GM23338 (cell line): Measurements from ENCODE around the gene BEST1. TPM values are rescaled to one million over a fixed set of nuclear protein-coding genes. Genes with fewer than 3 reads are reported as not detected.

Experiments used
- ATAC-seq: fragments of 200-7000 bp; cut with Tn5 transposase; 3 replicates; pipeline ENCODE4 v1.9.1; 2020
- DNase-seq: peaks from one replicate; pipeline ENCODE4 v3.0.0-alpha.2; 2015; ENCODE audit warnings: low spot score
- H2AFZ ChIP-seq: fragments of 200-600 bp; sonication (generic); 2 replicates; pipeline ENCODE4 v1.8.0; 2016; ENCODE audit warnings: antibody characterized with exemption, mild to moderate bottlenecking, moderate library complexity
- H3F3A ChIP-seq: fragments of 200-600 bp; sonication (generic); replicated peaks from 2 replicates; pipeline ENCODE4 v1.8.0; 2017; ENCODE audit warnings: antibody characterized with exemption, mixed run types, low read depth
- H3K27ac ChIP-seq: fragments of 200-600 bp; sonication (generic); 2 replicates; pipeline ENCODE4 v1.6.1; 2016; ENCODE audit warnings: low read depth
- H3K27me3 ChIP-seq: fragments of 200-600 bp; sonication (generic); 2 replicates; pipeline ENCODE4 v1.8.0; 2016; ENCODE audit warnings: mild to moderate bottlenecking, mixed run types, moderate library complexity; ENCODE audit not compliant: insufficient read depth
- H3K36me3 ChIP-seq: fragments of 200-600 bp; sonication (generic); 2 replicates; pipeline ENCODE4 v1.8.0; 2016; ENCODE audit warnings: mild to moderate bottlenecking; ENCODE audit not compliant: insufficient read depth
- H3K4me1 ChIP-seq: fragments of 200-600 bp; sonication (generic); 2 replicates; pipeline ENCODE4 v1.8.0; 2016; ENCODE audit warnings: mild to moderate bottlenecking, moderate library complexity; ENCODE audit not compliant: insufficient read depth
- H3K4me2 ChIP-seq: fragments of 200-600 bp; sonication (generic); 2 replicates; pipeline ENCODE4 v1.7.1; 2017; ENCODE audit warnings: mixed run types
- H3K4me3 ChIP-seq: fragments of 200-600 bp; sonication (generic); 2 replicates; pipeline ENCODE4 v1.6.1; 2016; ENCODE audit warnings: mixed run types
- H3K79me2 ChIP-seq: fragments of 200-600 bp; sonication (generic); replicated peaks from 2 replicates; pipeline ENCODE4 v1.8.0; 2017; ENCODE audit warnings: mild to moderate bottlenecking; ENCODE audit not compliant: insufficient read depth
- H3K9me2 ChIP-seq: fragments of 200-600 bp; sonication (generic); 2 replicates; pipeline ENCODE4 v1.8.0; 2017; ENCODE audit not compliant: insufficient read depth
- H4K20me1 ChIP-seq: fragments of 200-600 bp; sonication (generic); replicated peaks from 2 replicates; pipeline ENCODE4 v1.8.0; 2017; ENCODE audit warnings: mild to moderate bottlenecking; ENCODE audit not compliant: insufficient read depth
- H3K27ac Mint-ChIP-seq: 2 replicates; pipeline ENCODE4 v1.8.0; 2020; ENCODE audit warnings: inconsistent platforms, mild to moderate bottlenecking, moderate library complexity, mixed read lengths
- H3K27me3 Mint-ChIP-seq: 3 replicates; pipeline ENCODE4 v1.8.0; 2022; ENCODE audit warnings: low read depth, mild to moderate bottlenecking, moderate library complexity, mixed read lengths, inconsistent platforms; ENCODE audit not compliant: insufficient read depth, poor library complexity
- H3K36me3 Mint-ChIP-seq: 3 replicates; pipeline ENCODE4 v1.8.0; 2021; ENCODE audit warnings: low read depth, mild to moderate bottlenecking, inconsistent platforms, moderate library complexity, mixed read lengths
- H3K4me1 Mint-ChIP-seq: 3 replicates; pipeline ENCODE4 v1.8.0; 2020; ENCODE audit warnings: mild to moderate bottlenecking, inconsistent platforms, mixed read lengths
- H3K4me3 Mint-ChIP-seq: 3 replicates; pipeline ENCODE4 v1.8.0; 2021; ENCODE audit warnings: moderate library complexity, mild to moderate bottlenecking, inconsistent platforms, mixed read lengths
- H3K9me3 Mint-ChIP-seq: 3 replicates; pipeline ENCODE4 v1.8.0; 2020; ENCODE audit warnings: moderate library complexity, mild to moderate bottlenecking, inconsistent platforms, mixed read lengths
- CREB1 ChIP-seq: fragments of 250-450 bp; sonication (Bioruptor Pico); IDR thresholded peaks from 2 replicates; pipeline ENCODE4 v1.5.0; 2020; ENCODE audit warnings: low read depth, mild to moderate bottlenecking, moderate library complexity
- CTCF ChIP-seq, 2 experiments: fragments of 200-600 bp in 1 of 2; sonication (generic) in 1 of 2; conservative IDR thresholded peaks; 2 replicates each; pipeline versions ENCODE4 v1.5.1 to v1.6.1; 2016 to 2017; ENCODE audit warnings: antibody characterized with exemption in 2 of 2, low read depth in 2 of 2, mild to moderate bottlenecking in 2 of 2, moderate library complexity in 1 of 2
- ETS1 ChIP-seq: IDR thresholded peaks from 2 replicates; pipeline ENCODE4 v1.6.1; 2016; ENCODE audit warnings: antibody characterized with exemption
- EZH2 ChIP-seq: fragments of 200-600 bp; sonication (generic); IDR thresholded peaks from one replicate; pipeline ENCODE4 v1.8.0; 2017; ENCODE audit warnings: antibody characterized with exemption, mild to moderate bottlenecking, low read depth; ENCODE audit not compliant: unreplicated experiment
- EZH2phosphoT487 ChIP-seq: fragments of 200-600 bp; sonication (generic); IDR thresholded peaks from one replicate; pipeline ENCODE4 v1.8.1; 2018; ENCODE audit warnings: antibody characterized with exemption; ENCODE audit not compliant: unreplicated experiment
- JUNB ChIP-seq: IDR thresholded peaks from one replicate; pipeline ENCODE4 v1.6.1; 2016; ENCODE audit warnings: antibody characterized with exemption; ENCODE audit not compliant: unreplicated experiment
- NANOG ChIP-seq: IDR thresholded peaks from 2 replicates; pipeline ENCODE4 v1.6.1; 2016; ENCODE audit warnings: antibody characterized with exemption, borderline replicate concordance
- POLR2AphosphoS5 ChIP-seq: IDR thresholded peaks from 2 replicates; pipeline ENCODE4 v1.6.1; 2016; ENCODE audit warnings: antibody characterized with exemption, low read depth
- REST ChIP-seq: IDR thresholded peaks from one replicate; pipeline ENCODE4 v1.6.1; 2018; ENCODE audit warnings: antibody characterized with exemption; ENCODE audit not compliant: unreplicated experiment
- STAT1 ChIP-seq: IDR thresholded peaks from one replicate; pipeline ENCODE4 v1.6.1; 2016; ENCODE audit warnings: antibody characterized with exemption; ENCODE audit not compliant: unreplicated experiment
- ZNF114 ChIP-seq: fragments of 250-450 bp; sonication (Bioruptor Pico); IDR thresholded peaks from 2 replicates; pipeline ENCODE4 v1.5.0; 2020; ENCODE audit warnings: mild to moderate bottlenecking, moderate library complexity
- ZNF331 ChIP-seq: fragments of 250-450 bp; sonication (Bioruptor Pico); IDR thresholded peaks from 2 replicates; pipeline ENCODE4 v1.5.0; 2020; ENCODE audit warnings: low read depth, mild to moderate bottlenecking, moderate library complexity
- ZNF462 ChIP-seq: fragments of 250-450 bp; sonication (Bioruptor Pico); IDR thresholded peaks from 2 replicates; pipeline ENCODE4 v1.5.0; 2020; ENCODE audit warnings: mild to moderate bottlenecking, moderate library complexity
- polyA plus RNA-seq: library from polyadenylated mRNA; unstranded; fragments of >200 nt; fragmentation: Nextera tagmentation; extraction: Ambion mirVana; gene quantifications from 2 replicates; pipeline ENCODE4 v1.2.1, GENCODE V29; 2016
- total RNA-seq: library from RNA; depleted of rRNA; stranded (reverse); fragments of >200 nt; shearing (Covaris generic); gene quantifications from 2 replicates; pipeline ENCODE4 v1.2.3, GENCODE V29; 2014

BEST1 gene
- total and polyA plus RNA-seq, 2 experiments from 2014 or later = 0.35 to 0.44 TPM

- H3K4me1 Mint-ChIP-seq = peaks cover 8% of the 10 kb centered on the region; the same call in 2 of the 3 replicates
- H3F3A ChIP-seq = no peaks in the 10 kb centered on the region
- no peaks in the 10 kb centered on the region for H3K9me2 ChIP-seq
- H3K4me2 ChIP-seq = no peak overlapping the region
- H4K20me1 ChIP-seq = no peaks in the 10 kb centered on the region
- H3K36me3 Mint-ChIP-seq = peaks cover 20% of the 10 kb centered on the region; the same call in 2 of the 3 replicates
- H3K79me2 ChIP-seq = no peaks in the 10 kb centered on the region
- peaks cover 36% of the 10 kb centered on the region for H3K9me3 Mint-ChIP-seq
- H3K27ac Mint-ChIP-seq = no peak overlapping the region
- no peaks in the 10 kb centered on the region for H3K4me1 ChIP-seq
- no peak overlapping the region for H3K4me3 ChIP-seq
- 0 out of 2 replicates have a peak, but pooled peaks cover 3% of the 10 kb centered on the region for H3K36me3 ChIP-seq
- no peak overlapping the region for H2AFZ ChIP-seq
- H3K4me3 Mint-ChIP-seq = no peak overlapping the region
- H3K27me3 ChIP-seq = peaks cover 2% of the 10 kb centered on the region; the same call in 1 of the 2 replicates
- no peak overlapping the region for H3K27ac ChIP-seq
- peaks cover 28% of the 10 kb centered on the region for H3K27me3 Mint-ChIP-seq
- no peak for TF ChIP-seq NANOG
- TF ChIP-seq ETS1 = no peak
- no peak for TF ChIP-seq ZNF462 (CRISPR knock-in tag)
- TF ChIP-seq EZH2phosphoT487 = no peak
- TF ChIP-seq STAT1 = no peak
- TF ChIP-seq CTCF (conservative IDR thresholded peaks at IDR 0.05; ENCODE audit: low read depth in 2 of 2) = no peak
- TF ChIP-seq ZNF114 (CRISPR knock-in tag) = no peak
- TF ChIP-seq EZH2 = no peak
- TF ChIP-seq ZNF331 (CRISPR knock-in tag) = no peak
- TF ChIP-seq POLR2AphosphoS5 = no peak
- no peak for TF ChIP-seq JUNB
- no peak for TF ChIP-seq CREB1 (CRISPR knock-in tag)
- no peak for TF ChIP-seq REST
- DNase-seq (no peak), ATAC-seq (no peak)
Measured at GRCh38 chr11:61985869-61986268, 35.7 kb downstream of the BEST1 start.
